ENCODE measurements around the gene MACROD2. TPM values are rescaled to one million over a fixed set of nuclear protein-coding genes. Genes with fewer than 3 reads are reported as not detected.

MACROD2 gene
- polyA plus RNA-seq, 1 donor from 2014 or later = 23.2 TPM

DNA sequence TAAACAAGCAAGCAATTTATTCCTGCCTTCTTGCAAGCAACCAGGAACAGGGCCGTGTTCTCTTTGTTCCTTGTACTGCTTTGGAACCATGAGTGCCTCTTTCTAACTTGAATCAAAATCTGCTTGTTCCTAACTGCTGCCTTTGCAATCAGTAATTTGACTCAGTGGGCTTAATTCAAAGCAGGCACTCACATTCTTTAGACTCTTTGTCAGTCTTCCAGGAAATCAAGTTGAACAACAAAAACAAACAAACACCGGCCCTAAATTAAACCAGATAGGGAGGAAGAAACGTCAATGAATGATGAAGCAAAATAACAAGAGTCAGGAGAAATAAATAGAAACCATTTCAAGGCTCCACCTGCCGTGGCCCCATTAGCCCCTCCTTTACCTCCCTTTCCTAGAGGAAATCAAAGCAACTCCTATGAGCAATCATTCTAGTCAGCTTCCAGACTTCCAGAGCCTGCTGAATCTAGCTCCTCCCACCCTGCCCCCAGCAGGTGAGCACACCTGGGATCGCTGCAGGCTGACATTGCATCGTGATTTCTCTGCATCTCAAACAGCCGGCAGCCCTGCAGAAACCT, 924.3 kb downstream of the MACROD2 start:
- Histone ChIP-seq H3K4me3 (ENCODE audit: low read length) (no peak overlapping the region), H3K36me3 (ENCODE audit: insufficient read depth, low read length) (no peaks in the 10 kb centered on the region), H3K9ac (ENCODE audit: low read length) (no peak overlapping the region), H3K79me2 (replicated peaks; ENCODE audit: insufficient read depth, low read length) (no peaks in the 10 kb centered on the region), H2AFZ (ENCODE audit: low read depth, low read length) (no peak overlapping the region), H4K20me1 (ENCODE audit: insufficient read depth) (no peaks in the 10 kb centered on the region), H3F3A (ENCODE audit: insufficient read depth, low read length, poor library complexity, severe bottlenecking) (no peaks in the 10 kb centered on the region), H3K9me2 (ENCODE audit: insufficient read depth, low read length) (no peaks in the 10 kb centered on the region), H3K27ac (ENCODE audit: low read length) (no peak overlapping the region), H3K9me3 (ENCODE audit: low read length) (no peaks in the 10 kb centered on the region), H3K4me2 (ENCODE audit: low read length) (no peak overlapping the region), H3K27me3 (ENCODE audit: insufficient read depth, low read depth, low read length) (no peaks in the 10 kb centered on the region)
- TF ChIP-seq TAF1 (IDR thresholded peaks at IDR 0.05; ENCODE audit: low read depth) (no peak), MXI1 (conservative IDR thresholded peaks at IDR 0.05; ENCODE audit: poor library complexity, severe bottlenecking) (no peak), EP300 (conservative IDR thresholded peaks at IDR 0.05; ENCODE audit: poor library complexity, severe bottlenecking) (no peak), EZH2 (IDR thresholded peaks at IDR 0.05; ENCODE audit: borderline replicate concordance, insufficient read depth, low read length, poor library complexity, severe bottlenecking) (no peak), POLR2AphosphoS5 (IDR thresholded peaks at IDR 0.05) (no peak), RAD21 (conservative IDR thresholded peaks at IDR 0.05) (no peak), SMC3 (conservative IDR thresholded peaks at IDR 0.05; ENCODE audit: poor library complexity) (no peak)
- TF ChIP-seq, protein P1, sequence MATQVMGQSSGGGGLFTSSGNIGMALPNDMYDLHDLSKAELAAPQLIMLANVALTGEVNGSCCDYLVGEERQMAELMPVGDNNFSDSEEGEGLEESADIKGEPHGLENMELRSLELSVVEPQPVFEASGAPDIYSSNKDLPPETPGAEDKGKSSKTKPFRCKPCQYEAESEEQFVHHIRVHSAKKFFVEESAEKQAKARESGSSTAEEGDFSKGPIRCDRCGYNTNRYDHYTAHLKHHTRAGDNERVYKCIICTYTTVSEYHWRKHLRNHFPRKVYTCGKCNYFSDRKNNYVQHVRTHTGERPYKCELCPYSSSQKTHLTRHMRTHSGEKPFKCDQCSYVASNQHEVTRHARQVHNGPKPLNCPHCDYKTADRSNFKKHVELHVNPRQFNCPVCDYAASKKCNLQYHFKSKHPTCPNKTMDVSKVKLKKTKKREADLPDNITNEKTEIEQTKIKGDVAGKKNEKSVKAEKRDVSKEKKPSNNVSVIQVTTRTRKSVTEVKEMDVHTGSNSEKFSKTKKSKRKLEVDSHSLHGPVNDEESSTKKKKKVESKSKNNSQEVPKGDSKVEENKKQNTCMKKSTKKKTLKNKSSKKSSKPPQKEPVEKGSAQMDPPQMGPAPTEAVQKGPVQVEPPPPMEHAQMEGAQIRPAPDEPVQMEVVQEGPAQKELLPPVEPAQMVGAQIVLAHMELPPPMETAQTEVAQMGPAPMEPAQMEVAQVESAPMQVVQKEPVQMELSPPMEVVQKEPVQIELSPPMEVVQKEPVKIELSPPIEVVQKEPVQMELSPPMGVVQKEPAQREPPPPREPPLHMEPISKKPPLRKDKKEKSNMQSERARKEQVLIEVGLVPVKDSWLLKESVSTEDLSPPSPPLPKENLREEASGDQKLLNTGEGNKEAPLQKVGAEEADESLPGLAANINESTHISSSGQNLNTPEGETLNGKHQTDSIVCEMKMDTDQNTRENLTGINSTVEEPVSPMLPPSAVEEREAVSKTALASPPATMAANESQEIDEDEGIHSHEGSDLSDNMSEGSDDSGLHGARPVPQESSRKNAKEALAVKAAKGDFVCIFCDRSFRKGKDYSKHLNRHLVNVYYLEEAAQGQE (IDR thresholded peaks at IDR 0.05; ENCODE audit: borderline replicate concordance) = no peak
- TF ChIP-seq, protein P2, sequence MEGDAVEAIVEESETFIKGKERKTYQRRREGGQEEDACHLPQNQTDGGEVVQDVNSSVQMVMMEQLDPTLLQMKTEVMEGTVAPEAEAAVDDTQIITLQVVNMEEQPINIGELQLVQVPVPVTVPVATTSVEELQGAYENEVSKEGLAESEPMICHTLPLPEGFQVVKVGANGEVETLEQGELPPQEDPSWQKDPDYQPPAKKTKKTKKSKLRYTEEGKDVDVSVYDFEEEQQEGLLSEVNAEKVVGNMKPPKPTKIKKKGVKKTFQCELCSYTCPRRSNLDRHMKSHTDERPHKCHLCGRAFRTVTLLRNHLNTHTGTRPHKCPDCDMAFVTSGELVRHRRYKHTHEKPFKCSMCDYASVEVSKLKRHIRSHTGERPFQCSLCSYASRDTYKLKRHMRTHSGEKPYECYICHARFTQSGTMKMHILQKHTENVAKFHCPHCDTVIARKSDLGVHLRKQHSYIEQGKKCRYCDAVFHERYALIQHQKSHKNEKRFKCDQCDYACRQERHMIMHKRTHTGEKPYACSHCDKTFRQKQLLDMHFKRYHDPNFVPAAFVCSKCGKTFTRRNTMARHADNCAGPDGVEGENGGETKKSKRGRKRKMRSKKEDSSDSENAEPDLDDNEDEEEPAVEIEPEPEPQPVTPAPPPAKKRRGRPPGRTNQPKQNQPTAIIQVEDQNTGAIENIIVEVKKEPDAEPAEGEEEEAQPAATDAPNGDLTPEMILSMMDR (IDR thresholded peaks at IDR 0.05; ENCODE audit: poor library complexity, severe bottlenecking) = no peak

DNA sequence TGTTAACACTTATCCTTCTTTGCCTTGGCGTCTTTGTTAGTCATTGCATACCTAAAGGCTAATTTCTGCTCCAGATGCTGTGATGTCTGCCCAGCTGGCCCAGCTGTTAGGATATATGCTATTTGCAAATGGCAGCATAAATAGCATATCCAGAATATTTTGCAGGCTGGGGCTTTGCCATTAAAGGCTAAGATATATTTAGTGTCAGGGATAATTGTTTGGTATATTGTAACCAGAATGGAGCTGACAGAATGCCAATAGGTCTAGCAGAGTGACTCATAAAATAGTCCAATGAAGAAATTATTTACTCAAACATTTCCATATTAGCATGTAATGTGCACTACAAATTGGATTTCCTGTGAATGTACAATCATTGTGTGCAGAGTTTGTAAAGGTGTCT, 926.2 kb downstream of the MACROD2 start:
- no peak overlapping the region for H3K9ac ChIP-seq (ENCODE audit: low read length)
- no peak overlapping the region for H3K4me3 ChIP-seq (ENCODE audit: low read length)
- no peaks in the 10 kb centered on the region for H3F3A ChIP-seq (ENCODE audit: insufficient read depth, low read length, poor library complexity, severe bottlenecking)
- no peak overlapping the region for H2AFZ ChIP-seq (ENCODE audit: low read depth, low read length)
- H3K9me3 ChIP-seq (ENCODE audit: low read length) = no peaks in the 10 kb centered on the region
- no peaks in the 10 kb centered on the region for H3K36me3 ChIP-seq (ENCODE audit: insufficient read depth, low read length)
- no peaks in the 10 kb centered on the region for H3K9me2 ChIP-seq (ENCODE audit: insufficient read depth, low read length)
- H3K27me3 ChIP-seq (ENCODE audit: insufficient read depth, low read depth, low read length) = no peaks in the 10 kb centered on the region
- no peak overlapping the region for H3K4me2 ChIP-seq (ENCODE audit: low read length)
- H3K27ac ChIP-seq (ENCODE audit: low read length) = no peak overlapping the region
- TF ChIP-seq EZH2 (IDR thresholded peaks at IDR 0.05; ENCODE audit: borderline replicate concordance, insufficient read depth, low read length, poor library complexity, severe bottlenecking) = no peak
- no peak for TF ChIP-seq SMC3 (conservative IDR thresholded peaks at IDR 0.05; ENCODE audit: poor library complexity)
- no peak for TF ChIP-seq TAF1 (IDR thresholded peaks at IDR 0.05; ENCODE audit: low read depth)
- TF ChIP-seq MXI1 (conservative IDR thresholded peaks at IDR 0.05; ENCODE audit: poor library complexity, severe bottlenecking) = no peak
- no peak for TF ChIP-seq RAD21 (conservative IDR thresholded peaks at IDR 0.05)
- TF ChIP-seq, protein P2 (IDR thresholded peaks at IDR 0.05; ENCODE audit: poor library complexity, severe bottlenecking) = no peak
- TF ChIP-seq EP300 (conservative IDR thresholded peaks at IDR 0.05; ENCODE audit: poor library complexity, severe bottlenecking) = no peak
- TF ChIP-seq POLR2AphosphoS5 (IDR thresholded peaks at IDR 0.05) = no peak
- no peaks in the 10 kb centered on the region for H3K79me2 ChIP-seq (replicated peaks; ENCODE audit: insufficient read depth, low read length)
- no peaks in the 10 kb centered on the region for H4K20me1 ChIP-seq (ENCODE audit: insufficient read depth)
